MM.1S (cell line): ENCODE results near the gene UNC13B.

Experiments used
- DNase-seq: peaks from one replicate; pipeline ENCODE4 v3.0.0-alpha.2; 2015
- H2AFZ ChIP-seq: fragments of 300-600 bp; sonication (generic); 2 replicates; pipeline ENCODE4 v1.6.0; 2016; ENCODE audit warnings: antibody characterized with exemption, low read length
- H3F3A ChIP-seq: fragments of 300-600 bp; sonication (generic); 2 replicates; pipeline ENCODE4 v1.6.1; 2016; ENCODE audit warnings: mild to moderate bottlenecking, antibody characterized with exemption, low read length, moderate library complexity, mixed read lengths; ENCODE audit not compliant: insufficient read depth
- H3K27ac ChIP-seq: fragments of 300-600 bp; sonication (generic); 2 replicates; pipeline ENCODE4 v1.5.1; 2016; ENCODE audit warnings: mild to moderate bottlenecking, low read length
- H3K27me3 ChIP-seq: fragments of 300-600 bp; sonication (generic); replicated peaks from 2 replicates; pipeline ENCODE4 v1.6.0; 2016; ENCODE audit warnings: low read length; ENCODE audit not compliant: insufficient read depth
- H3K36me3 ChIP-seq: fragments of 300-600 bp; sonication (generic); replicated peaks from 2 replicates; pipeline ENCODE4 v1.6.1; 2016; ENCODE audit warnings: mild to moderate bottlenecking, low read length, mixed read lengths; ENCODE audit not compliant: insufficient read depth
- H3K4me1 ChIP-seq: fragments of 300-600 bp; sonication (generic); 2 replicates; pipeline ENCODE4 v1.6.1; 2016; ENCODE audit warnings: low read length, mixed read lengths
- H3K4me2 ChIP-seq: fragments of 300-600 bp; sonication (generic); 2 replicates; pipeline ENCODE4 v1.6.0; 2016; ENCODE audit warnings: low read depth, low read length
- H3K4me3 ChIP-seq: fragments of 300-600 bp; sonication (generic); 2 replicates; pipeline ENCODE4 v1.5.1; 2016; ENCODE audit warnings: low read length, mixed read lengths
- H3K79me2 ChIP-seq: fragments of 300-600 bp; sonication (generic); 2 replicates; pipeline ENCODE4 v1.6.1; 2016; ENCODE audit warnings: mixed run types, low read length, mixed read lengths
- H3K9ac ChIP-seq: fragments of 300-600 bp; sonication (generic); 2 replicates; pipeline ENCODE4 v1.6.1; 2016; ENCODE audit warnings: low read length, mixed read lengths
- H3K9me2 ChIP-seq: fragments of 300-600 bp; sonication (generic); replicated peaks from 2 replicates; pipeline ENCODE4 v1.6.1; 2016; ENCODE audit warnings: mild to moderate bottlenecking, low read length, mixed read lengths; ENCODE audit not compliant: insufficient read depth
- H3K9me3 ChIP-seq: fragments of 300-600 bp; sonication (generic); replicated peaks from 2 replicates; pipeline ENCODE4 v1.6.1; 2016; ENCODE audit warnings: mild to moderate bottlenecking, low read length, mixed read lengths; ENCODE audit not compliant: insufficient read depth
- H4K20me1 ChIP-seq: fragments of 300-600 bp; sonication (generic); 2 replicates; pipeline ENCODE4 v1.6.1; 2016; ENCODE audit warnings: mild to moderate bottlenecking, low read length, moderate library complexity, mixed read lengths; ENCODE audit not compliant: insufficient read depth
- CTCF ChIP-seq: fragments of 300-600 bp; sonication (generic); IDR thresholded peaks from 2 replicates; pipeline ENCODE4 v1.5.1; 2016; ENCODE audit warnings: antibody characterized with exemption, low read length, mixed read lengths
- EZH2 ChIP-seq: fragments of 300-600 bp; sonication (generic); optimal IDR thresholded peaks from 2 replicates; pipeline ENCODE3; 2017; ENCODE audit warnings: low read depth, mild to moderate bottlenecking, antibody characterized with exemption, low read length, mixed read lengths
- EZH2phosphoT487 ChIP-seq: fragments of 300-600 bp; sonication (generic); IDR thresholded peaks from 2 replicates; pipeline ENCODE4 v1.6.1; 2018; ENCODE audit warnings: antibody characterized with exemption, low read length

UNC13B gene

GRCh38 chr9:35294066-35294465 lies 132.3 kb downstream of the UNC13B start:
- no peak overlapping the region for H3K4me3 ChIP-seq
- no peak for DNase-seq
- no peak overlapping the region for H3K4me2 ChIP-seq
- H3K36me3 ChIP-seq: no peaks in the 10 kb centered on the region
- H3K27ac ChIP-seq: no peak overlapping the region
- H3K4me1 ChIP-seq: peaks cover 20% of the 10 kb centered on the region
- H3K79me2 ChIP-seq: no peaks in the 10 kb centered on the region
- H4K20me1 ChIP-seq: no peaks in the 10 kb centered on the region
- H3F3A ChIP-seq: no peaks in the 10 kb centered on the region
- no peaks in the 10 kb centered on the region for H3K9me3 ChIP-seq
- H3K27me3 ChIP-seq: no peaks in the 10 kb centered on the region
- no peak overlapping the region for H2AFZ ChIP-seq
- TF ChIP-seq EZH2phosphoT487: no peak
- no peak for TF ChIP-seq EZH2
- TF ChIP-seq CTCF: no peak
- H3K9ac ChIP-seq: no peak overlapping the region
- H3K9me2 ChIP-seq: no peaks in the 10 kb centered on the region

GRCh38 chr9:35294556-35294955 lies 132.7 kb downstream of the UNC13B start:
- H3K27ac ChIP-seq: no peak overlapping the region
- no peak for DNase-seq
- H3K9me2 ChIP-seq: no peaks in the 10 kb centered on the region
- H3K9me3 ChIP-seq: no peaks in the 10 kb centered on the region
- no peaks in the 10 kb centered on the region for H4K20me1 ChIP-seq
- H3K4me2 ChIP-seq: no peak overlapping the region
- peaks cover 20% of the 10 kb centered on the region for H3K4me1 ChIP-seq
- no peaks in the 10 kb centered on the region for H3K27me3 ChIP-seq
- H3F3A ChIP-seq: no peaks in the 10 kb centered on the region
- H3K9ac ChIP-seq: no peak overlapping the region
- no peak overlapping the region for H2AFZ ChIP-seq
- H3K79me2 ChIP-seq: no peaks in the 10 kb centered on the region
- no peaks in the 10 kb centered on the region for H3K36me3 ChIP-seq
- H3K4me3 ChIP-seq: no peak overlapping the region
- TF ChIP-seq CTCF (no peak), EZH2phosphoT487 (no peak), EZH2 (no peak)

- H3K4me2 ChIP-seq: no peak overlapping the region
- H3K36me3 ChIP-seq: no peaks in the 10 kb centered on the region
- H4K20me1 ChIP-seq: no peaks in the 10 kb centered on the region
- H2AFZ ChIP-seq: no peak overlapping the region
- H3K79me2 ChIP-seq: no peaks in the 10 kb centered on the region
- H3K27ac ChIP-seq: no peak overlapping the region
- no peak for DNase-seq
- H3K9me3 ChIP-seq: no peaks in the 10 kb centered on the region
- peaks cover 20% of the 10 kb centered on the region for H3K4me1 ChIP-seq
- no peaks in the 10 kb centered on the region for H3K9me2 ChIP-seq
- no peaks in the 10 kb centered on the region for H3K27me3 ChIP-seq
- H3F3A ChIP-seq: no peaks in the 10 kb centered on the region
- H3K9ac ChIP-seq: no peak overlapping the region
- no peak for TF ChIP-seq CTCF
- no peak overlapping the region for H3K4me3 ChIP-seq
These were observed 133.7 kb downstream of the UNC13B start for GRCh38 chr9:35295369-35296036.
